ENCODE results near the gene MT1G.
"Not testable (repeated sequence)": the region's sequence is repeated elsewhere in the genome, so short reads cannot be mapped to it uniquely, and the experiment has no call there.

The MT1G gene

DNA sequence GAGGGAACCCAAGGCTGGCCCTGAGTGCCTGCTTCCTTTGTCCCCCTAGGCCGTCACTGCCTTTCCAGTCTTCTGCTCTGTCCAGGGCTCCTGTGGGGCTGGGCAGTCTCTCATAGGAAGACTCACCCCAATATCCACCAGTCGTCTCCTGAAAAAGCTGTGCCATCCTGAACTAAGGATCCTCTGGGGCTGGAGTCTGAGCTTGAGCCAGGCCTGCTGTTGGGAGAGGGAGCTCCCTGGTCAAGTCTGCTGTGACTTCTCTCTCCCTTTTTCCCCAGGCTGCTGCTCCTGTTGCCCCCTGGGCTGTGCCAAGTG lies 2.7 kb upstream of the MT1G start:
- TF ChIP-seq, protein P1, sequence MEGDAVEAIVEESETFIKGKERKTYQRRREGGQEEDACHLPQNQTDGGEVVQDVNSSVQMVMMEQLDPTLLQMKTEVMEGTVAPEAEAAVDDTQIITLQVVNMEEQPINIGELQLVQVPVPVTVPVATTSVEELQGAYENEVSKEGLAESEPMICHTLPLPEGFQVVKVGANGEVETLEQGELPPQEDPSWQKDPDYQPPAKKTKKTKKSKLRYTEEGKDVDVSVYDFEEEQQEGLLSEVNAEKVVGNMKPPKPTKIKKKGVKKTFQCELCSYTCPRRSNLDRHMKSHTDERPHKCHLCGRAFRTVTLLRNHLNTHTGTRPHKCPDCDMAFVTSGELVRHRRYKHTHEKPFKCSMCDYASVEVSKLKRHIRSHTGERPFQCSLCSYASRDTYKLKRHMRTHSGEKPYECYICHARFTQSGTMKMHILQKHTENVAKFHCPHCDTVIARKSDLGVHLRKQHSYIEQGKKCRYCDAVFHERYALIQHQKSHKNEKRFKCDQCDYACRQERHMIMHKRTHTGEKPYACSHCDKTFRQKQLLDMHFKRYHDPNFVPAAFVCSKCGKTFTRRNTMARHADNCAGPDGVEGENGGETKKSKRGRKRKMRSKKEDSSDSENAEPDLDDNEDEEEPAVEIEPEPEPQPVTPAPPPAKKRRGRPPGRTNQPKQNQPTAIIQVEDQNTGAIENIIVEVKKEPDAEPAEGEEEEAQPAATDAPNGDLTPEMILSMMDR (conservative IDR thresholded peaks at IDR 0.05; ENCODE audit: low read length), result no peak
- no peak overlapping the region for H3K4me3 ChIP-seq (ENCODE audit: low read length)
- DNase-seq (ENCODE audit: low read depth), result no peak

DNA sequence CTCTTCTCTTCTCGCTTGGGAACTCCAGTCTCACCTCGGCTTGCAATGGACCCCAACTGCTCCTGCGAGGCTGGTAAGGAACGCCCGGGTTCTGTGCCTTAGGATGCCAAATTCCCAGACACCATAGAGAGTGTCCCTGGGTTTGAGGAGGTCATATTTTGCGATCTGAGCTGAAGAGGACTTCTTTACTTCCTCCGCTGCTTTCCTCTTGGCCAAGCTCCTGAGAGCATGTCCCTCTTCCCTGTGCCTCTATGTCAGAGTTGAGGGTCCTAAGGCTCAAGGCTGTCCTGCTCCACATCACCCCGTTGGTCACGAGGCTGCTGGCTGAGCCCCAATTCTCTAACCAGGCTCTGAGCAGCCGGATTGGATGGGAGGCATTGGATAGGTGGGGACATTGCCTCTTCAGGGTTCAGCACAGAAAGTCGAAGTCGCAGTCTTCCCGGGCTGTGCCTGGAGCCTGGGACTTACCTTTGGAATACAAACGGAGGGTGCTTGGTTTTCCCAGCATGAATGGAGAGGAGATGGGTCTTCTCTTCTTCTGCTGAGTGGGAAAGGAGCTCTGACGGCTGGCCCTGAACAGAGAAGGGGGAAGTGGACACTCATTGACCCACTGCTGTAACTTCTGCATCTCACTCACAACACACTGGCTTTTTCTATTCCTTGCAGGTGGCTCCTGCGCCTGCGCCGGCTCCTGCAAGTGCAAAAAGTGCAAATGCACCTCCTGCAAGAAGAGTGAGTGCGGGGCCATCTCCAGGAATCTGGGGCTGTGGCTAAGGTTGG lies 2.2 kb upstream of the MT1G start:
- H3K4me3 ChIP-seq (ENCODE audit: low read length), result no peak overlapping the region
- TF ChIP-seq, protein P1 (conservative IDR thresholded peaks at IDR 0.05; ENCODE audit: low read length), result no peak
- DNase-seq (ENCODE audit: low read depth), result no peak

- no peak for DNase-seq (ENCODE audit: low read depth)
- no peak within 1 kb of the TSS for H3K4me3 ChIP-seq (ENCODE audit: low read length)
- TF ChIP-seq, protein P1 (conservative IDR thresholded peaks at IDR 0.05; ENCODE audit: low read length), result no peak
Measured at GRCh38 chr16:56669005-56669839, 1.4 kb upstream of the MT1G start, which contains the start of gene MT1H. MT1H (plus strand) TSS chr16:56669814; CDS start chr16:56669885, 71 bp downstream.

GRCh38 chr16:56665286-56666261 lies 2.3 kb downstream of the MT1G start:
- DNase-seq (ENCODE audit: low read depth), result not testable (repeated sequence)

DNA sequence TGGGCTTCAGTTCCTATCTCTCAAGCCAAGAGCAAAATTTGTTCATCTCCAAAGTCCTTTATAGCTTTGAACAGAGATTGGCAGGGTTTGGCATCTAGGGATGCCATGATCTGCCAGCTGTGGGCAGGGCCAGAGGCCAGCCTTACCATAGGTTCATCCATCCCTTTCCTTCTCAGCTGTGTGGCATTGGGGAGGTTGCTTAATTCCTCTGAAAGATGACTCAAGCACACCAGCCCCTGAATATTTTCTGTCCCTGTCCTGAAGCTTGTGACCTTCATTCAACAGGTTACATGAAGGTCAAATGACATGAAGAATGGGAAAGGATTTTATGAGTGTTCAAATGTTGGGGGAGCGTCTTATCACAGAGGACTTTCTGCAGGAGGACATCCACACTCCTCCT lies 3.4 kb downstream of the MT1G start:
- DNase-seq (ENCODE audit: low read depth), result no peak
- H3K4me3 ChIP-seq (ENCODE audit: low read length), result no peak overlapping the region
- TF ChIP-seq, protein P1 (conservative IDR thresholded peaks at IDR 0.05; ENCODE audit: low read length), result no peak

More at GRCh38 chr16:56665286-56666261, 2.3 kb downstream of the MT1G start:
- H3K4me3 ChIP-seq (ENCODE audit: low read length), result not testable (repeated sequence)

DNA sequence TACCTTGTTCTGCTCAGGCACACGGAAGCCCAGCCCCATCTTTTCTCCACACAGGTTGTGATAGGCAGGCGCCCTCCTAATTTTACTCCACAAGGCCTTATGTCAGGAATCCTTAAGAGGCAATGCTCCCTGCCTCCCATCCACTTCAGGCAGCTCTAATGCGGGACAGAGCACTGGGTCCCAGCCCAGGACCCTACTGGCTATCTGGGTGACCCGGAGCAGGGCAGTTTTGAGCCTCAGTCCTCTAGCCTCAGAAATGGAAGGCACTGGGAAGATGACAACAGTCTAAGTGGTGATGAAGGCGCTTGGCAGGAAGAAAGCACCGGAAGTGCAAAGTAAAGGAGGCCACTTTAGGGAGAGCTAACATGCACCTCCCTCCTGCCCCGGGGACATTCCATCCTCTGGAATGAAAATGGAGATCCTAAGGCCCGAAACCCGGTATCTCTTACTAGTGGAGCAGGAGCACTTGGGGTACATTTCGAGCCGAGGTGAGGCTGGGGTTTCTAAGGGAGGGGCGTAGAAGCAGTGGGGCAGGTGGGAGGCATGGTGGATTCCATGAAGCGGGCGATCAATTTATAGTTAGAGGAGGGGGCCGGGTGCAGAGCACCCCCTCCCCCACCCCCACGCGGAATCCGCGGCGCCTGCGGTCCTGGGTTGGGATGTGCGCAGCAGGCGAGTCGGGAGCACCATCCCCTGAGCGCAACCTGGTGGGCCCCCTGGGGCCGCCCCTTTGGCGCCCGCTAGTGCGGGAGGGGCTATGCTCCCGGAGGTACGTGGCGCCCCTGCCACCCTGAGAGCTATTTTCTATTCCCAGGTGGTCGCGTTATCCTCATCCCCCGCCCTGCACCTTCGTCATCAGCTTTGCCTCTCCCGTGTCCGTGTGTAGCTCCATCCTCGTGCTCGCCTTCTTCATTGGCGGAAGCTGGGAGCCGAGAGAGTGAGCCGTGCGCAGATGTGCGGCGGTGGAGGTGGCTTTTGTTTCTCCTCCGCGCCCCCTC lies 5.2 kb downstream of the MT1G start:
- TF ChIP-seq, protein P1 (conservative IDR thresholded peaks at IDR 0.05; ENCODE audit: low read length), result no peak
- DNase-seq (ENCODE audit: low read depth), result no peak
- H3K4me3 ChIP-seq (ENCODE audit: low read length), result no peak overlapping the region
